HG03280 (cell line): Measurements from ENCODE around the gene RPRD1A.
"Not testable (repeated sequence)": the region's sequence is repeated elsewhere in the genome, so short reads cannot be mapped to it uniquely, and the experiment has no call there.

Experiments used
- ATAC-seq: cut with Tn5 transposase; IDR thresholded peaks from one replicate; pipeline ENCODE4 v1.9.1; 2021; ENCODE audit warnings: mild to moderate bottlenecking, moderate library complexity; ENCODE audit not compliant: unreplicated experiment

The RPRD1A gene, protein sequence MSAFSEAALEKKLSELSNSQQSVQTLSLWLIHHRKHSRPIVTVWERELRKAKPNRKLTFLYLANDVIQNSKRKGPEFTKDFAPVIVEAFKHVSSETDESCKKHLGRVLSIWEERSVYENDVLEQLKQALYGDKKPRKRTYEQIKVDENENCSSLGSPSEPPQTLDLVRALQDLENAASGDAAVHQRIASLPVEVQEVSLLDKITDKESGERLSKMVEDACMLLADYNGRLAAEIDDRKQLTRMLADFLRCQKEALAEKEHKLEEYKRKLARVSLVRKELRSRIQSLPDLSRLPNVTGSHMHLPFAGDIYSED

DNA sequence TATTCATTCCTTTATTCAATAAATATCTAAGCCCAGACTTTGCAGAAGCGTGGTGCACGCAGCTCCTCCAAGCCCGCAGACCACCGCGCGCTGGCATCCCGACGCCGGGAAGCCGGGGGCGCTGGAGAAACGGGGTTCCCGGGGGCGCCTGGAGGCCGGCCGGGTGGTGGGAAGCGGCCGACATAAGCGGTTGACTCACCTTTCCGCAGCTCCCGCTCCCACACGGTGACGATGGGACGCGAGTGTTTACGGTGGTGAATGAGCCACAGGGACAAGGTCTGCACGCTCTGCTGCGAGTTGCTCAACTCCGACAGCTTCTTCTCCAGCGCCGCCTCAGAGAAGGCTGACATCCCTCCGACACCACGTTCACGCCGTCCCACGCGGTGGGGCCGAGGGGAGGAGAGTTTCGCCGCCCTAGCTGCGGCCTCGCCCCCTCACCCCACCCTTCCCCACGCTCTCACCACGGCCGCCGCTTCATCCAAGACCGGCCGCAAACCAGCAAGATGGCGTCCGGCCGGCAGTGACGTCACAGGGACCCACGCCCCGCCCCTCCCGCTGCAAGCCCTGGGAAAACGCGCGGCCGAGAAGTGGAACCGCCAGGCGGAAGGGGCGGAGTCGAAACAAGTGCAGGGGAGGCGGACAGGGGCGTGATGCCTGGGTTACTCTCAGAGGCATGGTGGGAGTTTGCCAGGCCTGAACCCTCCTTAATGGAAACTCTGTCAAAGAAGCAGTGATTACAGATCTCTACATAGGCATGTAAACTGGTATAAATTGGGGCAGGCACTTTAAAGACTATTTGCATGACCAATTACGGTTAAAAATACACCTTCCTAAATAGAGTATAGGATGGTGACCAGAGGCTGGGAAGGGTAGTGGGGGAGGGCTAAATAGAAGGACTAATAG lies at the start of gene RPRD1A:
Gene RPRD1A (minus strand): TSS at position 505 of the 903 bp plus-strand sequence. CDS start 155 bp downstream, at position 350.
- peak; percentile 94 for ATAC-seq

DNA sequence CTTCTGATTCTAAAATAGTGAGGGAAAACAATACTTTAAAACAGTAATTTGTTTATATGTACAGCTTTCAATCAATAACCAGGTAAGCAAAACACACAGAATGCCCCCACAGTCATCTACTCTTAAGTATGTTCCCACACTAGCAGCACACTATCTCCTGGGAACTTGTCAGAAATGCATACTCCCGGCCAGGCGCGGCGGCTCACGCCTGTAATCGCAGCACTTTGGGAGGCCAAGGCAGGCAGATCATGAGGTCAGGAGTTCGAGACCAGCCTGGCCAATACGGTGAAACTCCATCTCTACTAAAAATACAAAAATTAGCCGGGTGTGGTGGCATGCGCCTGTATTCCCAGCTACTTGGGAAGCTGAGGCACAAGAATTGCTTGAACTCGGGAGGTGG lies 49.4 kb upstream of the RPRD1A start:
- ATAC-seq, result not testable (repeated sequence)

DNA sequence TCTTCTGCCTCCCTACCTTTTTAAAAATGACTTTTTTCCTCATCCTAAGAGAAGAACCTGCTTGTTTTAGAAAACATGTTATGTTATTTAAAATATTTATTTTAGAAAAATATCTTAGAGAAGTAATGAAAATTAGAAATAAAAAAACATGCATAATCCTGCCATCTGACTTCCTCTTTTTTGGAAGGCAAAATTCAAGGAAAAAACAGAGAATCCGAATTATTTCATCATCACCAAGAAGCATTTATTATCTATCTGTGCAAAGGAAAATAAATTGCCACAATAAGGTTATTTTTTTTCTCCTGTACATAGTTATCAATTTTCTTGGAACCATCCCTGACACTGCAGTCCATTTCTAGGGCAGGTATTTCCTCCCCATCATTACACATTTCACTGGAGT lies 47.4 kb upstream of the RPRD1A start:
- ATAC-seq, result no peak

DNA sequence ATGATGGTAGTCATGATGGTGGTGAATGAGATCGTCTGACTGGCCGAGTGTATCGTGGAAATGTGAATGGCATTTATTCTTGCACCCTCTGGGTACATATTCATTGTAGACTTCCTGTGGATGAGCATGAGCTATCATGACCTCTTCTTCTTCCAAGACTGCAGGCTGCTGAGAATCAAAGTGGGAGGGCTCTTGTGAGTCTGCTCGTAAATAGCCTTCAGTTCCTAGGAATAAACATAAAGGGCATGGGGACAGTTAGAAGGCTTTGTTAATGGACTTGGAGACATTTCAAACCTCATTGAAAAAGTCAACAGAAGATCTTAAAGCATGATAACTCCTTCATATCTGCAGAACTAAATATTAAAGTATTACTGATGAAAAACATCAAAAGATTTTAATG lies 46.9 kb upstream of the RPRD1A start:
- no peak for ATAC-seq

DNA sequence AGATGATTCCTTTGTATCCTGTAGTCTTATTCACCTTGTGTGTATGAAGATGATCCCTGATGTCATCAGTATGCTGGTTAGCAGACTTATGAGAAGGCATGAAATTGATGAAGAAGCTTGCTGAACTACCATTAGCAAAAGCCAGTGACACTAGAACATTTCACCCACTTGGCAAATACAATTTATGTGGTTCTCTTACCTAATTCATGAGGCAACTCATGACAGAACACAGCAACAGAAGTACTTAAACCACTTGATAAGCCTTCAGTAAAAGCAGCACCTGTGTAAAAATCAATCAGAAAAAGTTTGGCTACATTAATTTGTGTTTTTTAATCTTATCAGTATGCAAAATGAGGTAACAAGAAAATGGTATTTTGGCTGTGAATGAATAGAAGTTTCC lies 44.9 kb upstream of the RPRD1A start:
- no peak for ATAC-seq

DNA sequence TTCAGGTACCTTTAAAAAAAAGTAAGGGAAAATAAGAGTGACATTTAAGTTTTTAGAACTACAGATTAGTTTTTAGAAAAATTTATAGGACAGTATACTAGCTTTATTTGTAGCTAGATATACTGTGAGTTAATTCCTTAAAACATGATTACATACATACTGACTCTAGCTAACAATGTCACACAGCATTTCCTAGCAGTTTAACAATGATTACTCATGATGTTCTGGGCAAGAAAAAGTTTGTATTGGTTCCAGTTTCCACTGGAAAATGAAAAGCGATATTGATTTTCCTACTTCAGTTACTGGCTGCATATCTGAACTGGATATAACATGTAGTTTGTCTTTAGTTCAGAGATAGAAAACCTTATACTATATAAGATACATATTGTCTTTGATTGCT lies 42.4 kb upstream of the RPRD1A start:
- no peak for ATAC-seq

DNA sequence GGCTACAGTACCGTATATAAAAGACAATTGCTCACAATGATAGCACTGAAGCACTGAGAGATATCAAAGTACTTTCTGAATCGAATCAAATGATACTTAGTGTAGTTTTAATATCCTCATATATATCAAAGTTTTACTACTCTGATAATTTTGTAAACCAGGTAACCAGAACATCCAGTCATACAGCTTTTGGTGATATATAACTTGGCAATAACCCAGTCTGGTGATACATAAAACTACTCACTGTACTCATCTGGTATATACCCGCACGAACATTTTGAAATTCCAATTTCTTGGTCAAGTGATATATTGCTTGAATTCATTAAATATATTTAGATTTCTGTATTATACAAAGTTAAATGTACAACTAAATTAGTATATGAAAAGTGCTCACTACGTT lies 41.2 kb upstream of the RPRD1A start:
- ATAC-seq, result no peak

DNA sequence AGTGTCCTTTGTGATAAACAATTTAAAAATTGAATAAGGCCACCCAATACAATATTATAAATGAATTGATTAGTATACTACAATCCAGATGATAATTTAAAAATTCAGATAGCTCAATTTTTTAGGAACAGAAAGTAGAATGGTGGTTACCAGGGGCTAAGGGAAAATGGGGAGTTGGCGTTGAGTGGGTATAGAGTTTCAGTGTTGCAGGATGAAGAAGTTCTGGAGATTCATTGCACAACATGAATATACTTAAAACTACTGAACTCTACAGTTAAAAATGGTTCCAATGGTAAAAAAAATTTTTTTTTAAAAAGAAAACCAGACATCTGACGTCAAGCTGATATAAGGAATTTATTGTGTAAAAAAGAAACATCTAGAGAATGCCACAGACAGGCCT lies 40.8 kb upstream of the RPRD1A start:
- no peak for ATAC-seq

DNA sequence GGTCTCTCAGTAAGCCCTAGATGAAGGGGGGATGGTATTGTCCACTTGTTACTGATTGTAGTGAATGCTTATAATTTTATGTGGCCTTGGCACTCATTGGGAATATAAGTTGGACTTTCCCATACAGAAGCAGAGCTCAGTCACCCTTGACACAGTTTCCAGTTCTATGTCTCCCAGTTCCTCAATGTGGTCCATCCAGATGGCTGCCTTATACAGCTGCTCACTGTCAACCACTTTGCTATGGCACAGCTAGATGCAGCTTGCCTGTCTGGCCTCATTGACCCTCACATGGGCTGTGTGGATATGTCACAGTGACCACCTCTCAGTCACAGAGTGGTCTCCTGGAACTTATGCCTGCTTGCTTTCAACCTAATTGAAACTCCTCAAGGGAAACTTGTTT lies 40.1 kb upstream of the RPRD1A start:
- no peak for ATAC-seq

DNA sequence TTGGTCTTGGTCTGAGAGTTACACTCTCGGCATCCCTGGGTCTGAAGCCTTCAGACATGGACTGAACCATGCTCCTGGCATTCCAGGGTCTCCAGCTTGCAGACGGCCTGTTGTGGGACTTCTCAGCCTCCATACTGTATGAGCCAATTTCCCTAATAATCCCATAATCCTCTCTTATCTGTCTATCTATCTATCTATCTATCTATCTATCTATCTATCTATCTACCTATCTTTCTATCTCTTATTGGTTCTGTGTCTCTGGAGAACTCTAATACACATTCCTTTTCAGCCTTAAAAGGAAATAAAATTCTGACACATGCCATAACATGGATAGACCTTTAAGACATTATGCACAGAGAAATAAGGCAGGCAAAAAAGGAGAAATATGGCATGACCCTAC lies 37.4 kb upstream of the RPRD1A start:
- no peak for ATAC-seq

DNA sequence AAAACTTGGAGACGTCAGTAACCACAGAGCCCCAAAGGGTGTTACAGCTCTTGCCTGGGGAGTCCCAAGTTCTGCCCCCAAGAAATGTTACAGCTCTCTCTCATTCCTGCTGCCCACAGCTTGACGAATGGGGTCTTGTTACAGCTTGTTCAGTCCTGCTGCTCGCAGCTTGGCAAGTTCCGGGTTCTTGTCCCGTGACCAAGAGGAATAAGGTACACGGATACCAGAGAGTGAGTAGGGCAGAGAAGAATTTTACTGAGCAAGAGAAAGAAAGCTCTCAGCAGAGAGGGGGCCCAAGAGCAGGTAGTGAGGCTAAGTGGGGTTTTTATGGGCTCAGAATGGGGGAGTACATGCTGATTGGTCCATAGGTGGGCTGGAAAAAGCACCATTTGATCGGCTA lies 34.6 kb upstream of the RPRD1A start:
- no peak for ATAC-seq

DNA sequence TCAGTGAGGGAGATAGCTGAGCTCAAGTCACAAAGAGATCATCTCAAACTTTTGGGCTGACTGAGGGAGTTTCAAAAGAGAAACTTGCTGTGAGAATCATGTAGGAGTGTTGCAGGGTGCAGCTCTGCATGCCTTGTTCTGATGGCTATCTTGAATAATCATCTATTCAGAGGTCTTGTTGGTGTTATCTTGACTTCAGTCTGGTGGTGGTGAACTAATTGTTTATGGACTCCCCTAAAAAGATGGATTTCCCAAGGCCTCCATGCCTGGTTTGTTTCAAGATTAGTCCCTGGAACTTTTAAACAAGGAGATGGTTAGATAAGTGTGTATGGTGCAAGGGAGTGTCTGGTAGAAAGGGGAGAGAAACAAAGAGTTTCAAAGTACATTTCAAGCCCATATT lies 32.0 kb upstream of the RPRD1A start:
- ATAC-seq, result no peak

DNA sequence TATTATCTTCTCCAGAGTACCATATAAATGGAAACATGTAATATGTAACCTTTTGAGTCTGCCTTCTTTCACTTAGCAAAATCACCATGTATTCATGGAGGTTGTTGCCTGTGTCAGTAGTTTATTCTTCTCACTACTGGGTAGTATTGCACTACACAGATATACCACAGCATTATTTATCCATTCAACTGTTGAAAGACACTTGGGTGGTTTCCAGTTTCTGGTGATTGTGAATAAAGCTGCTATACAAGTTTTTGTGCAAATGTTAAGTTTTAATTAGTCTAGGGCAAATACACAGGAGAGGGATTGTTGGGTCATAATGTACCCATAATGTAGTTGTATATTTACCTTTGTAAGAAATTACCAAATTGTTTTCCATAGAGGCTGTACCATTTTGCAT lies 29.6 kb upstream of the RPRD1A start:
- ATAC-seq, result no peak

DNA sequence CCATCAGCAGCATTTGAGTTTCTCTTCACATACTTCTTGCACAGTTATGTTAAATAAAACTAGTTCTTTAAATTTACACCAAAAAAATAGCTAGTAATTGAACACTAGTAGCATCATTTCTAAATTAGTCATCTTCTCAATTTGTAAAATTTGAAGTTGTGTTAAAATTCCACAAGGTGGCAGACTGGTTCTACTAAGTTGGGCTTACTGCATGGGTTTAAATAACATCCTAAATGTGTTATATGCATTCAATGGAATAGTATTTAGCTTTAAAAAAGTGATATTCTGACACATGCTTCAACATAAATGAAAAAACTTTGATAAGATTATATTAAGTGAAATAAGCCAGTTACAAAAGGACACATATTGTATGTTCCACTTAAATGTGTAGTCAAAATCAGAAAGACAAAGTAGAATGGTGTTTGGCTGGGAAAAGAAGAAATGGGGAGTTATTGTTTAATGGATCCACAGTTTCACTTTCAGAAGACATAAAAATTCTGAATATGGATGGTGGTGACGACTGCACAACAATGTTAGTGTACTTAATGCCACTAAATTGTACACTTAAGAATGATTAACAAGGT lies 28.7 kb upstream of the RPRD1A start:
- ATAC-seq, result no peak

DNA sequence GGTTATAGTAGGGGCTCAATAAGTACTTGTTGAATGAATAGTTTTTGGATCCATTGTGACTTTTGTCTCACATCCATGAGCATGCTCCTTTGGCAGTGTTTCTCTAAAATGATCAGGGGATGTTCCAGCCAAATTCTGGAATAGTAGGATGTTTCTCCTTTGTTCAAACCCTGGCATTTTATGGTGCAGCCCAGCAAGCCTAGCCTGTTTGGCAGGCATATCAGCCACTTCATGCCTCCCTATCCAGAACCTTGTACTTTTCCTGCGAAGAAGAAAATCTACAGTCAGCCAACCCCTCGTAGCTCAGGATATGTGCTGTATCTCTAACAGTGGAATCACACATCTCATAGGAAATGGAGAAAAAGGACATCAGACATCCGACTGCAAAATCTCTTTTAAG lies 27.1 kb upstream of the RPRD1A start:
- ATAC-seq, result no peak

DNA sequence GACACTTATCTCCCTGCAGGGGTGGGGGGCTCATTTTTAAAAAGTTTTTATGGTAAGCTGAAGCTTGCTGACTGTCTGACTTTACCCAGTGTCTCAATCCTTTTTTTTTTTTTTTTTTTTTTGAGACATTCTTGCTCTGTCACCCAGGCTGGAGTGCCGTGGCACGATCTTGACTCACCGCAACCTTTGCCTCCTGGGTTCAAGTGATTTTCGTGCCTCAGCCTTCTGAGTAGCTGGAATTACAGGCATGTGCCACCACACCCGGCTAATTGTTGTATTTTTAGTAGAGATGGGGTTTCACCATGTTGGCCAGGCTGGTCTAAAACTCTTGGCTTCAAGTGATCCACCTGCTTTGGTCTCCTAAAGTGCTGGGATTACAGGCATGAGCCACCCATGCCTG lies 24.8 kb upstream of the RPRD1A start:
- ATAC-seq, result not testable (repeated sequence)

DNA sequence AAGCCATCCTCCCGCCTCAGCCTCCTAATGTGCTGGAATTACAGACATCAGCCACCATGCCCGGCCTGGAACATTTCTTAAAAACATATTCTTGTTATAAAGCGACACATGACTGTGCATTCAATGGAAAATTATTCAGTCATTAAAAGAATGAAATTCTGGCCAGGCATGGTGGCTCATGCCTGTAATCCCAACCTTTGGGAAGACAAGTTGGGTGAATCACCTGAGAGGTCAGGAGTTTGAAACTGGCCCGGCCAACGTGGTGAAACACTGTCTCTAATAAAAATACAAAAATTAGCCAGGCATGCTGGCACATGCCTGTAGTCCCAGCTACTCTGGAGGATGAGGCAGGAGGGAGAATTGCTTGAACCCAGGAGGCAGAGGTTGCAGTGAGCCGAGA lies 21.6 kb upstream of the RPRD1A start:
- no peak for ATAC-seq

DNA sequence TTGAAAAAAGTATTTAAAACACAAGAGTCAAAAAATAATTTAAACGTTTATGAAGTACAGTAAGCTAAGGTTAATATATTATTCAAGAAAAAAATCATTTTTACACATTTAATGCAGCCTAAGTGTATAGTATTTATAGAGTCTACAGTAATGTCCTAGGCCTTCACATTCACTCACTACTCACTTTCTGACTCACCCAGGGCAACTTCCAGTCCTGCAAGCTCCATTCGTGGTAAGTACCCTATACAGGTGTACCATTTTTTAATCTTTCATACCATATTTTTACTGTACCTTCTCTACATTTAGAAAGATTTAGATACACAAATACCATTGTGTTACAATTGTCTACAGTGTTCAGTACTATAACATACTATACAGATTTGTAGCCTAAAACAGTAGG lies 20.9 kb upstream of the RPRD1A start:
- no peak for ATAC-seq

DNA sequence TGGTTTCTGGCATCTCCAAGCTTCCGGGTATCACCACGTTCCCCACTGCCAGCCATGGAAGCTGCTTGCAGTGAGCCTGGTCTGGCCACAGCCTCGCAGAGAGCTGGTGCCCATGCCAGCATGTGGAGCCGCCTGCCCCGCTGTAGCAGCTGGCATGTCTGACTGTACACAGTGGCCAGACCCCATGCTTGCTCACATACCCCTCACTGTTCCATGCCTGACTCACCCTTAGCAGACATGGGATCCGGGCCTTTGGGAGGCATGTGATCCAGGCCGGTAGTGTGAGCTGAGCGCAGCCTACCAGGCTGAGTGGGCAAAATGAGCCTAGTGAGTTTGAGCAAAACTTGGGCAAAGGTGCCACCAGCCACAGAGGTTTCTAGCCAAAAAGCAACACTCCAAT lies 18.8 kb upstream of the RPRD1A start:
- ATAC-seq, result no peak

DNA sequence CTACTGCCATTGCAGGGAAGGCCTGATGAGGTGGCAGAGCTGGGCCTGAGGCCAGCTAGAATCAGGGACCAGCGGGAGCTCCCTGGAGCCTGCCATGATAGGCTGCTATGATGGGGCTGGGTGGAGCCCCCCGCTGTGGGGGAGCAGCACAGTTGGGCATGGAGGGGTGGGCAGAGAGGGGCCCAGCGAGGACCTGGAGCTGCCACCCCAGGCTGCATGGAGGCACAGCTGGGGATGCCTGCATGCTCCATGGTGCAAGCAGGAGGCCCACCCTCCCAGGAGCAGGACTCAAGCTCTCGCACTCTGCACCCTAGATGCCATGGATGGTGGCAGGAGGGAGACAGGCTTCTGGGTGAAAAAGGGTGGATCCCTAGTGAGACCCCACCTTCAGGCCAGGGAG lies 17.8 kb upstream of the RPRD1A start:
- ATAC-seq, result no peak

DNA sequence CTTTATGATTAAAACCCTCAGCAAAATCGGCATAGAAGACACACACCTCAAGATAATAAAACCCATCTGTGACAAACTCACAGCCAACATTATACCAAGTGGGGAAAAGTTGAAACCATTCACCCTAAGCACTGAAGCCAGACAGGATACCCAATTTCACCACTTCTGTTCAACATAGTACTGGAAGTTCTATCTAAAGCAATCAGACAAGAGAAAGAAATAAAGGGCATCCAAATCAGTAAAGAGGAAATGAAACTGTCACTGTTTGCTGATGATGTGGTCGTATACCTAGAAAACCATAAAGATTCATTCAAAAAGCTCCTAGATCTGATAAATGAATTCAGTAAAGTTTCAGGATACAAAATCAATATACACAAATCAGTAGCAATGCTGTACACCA lies 16.4 kb upstream of the RPRD1A start:
- no peak for ATAC-seq

DNA sequence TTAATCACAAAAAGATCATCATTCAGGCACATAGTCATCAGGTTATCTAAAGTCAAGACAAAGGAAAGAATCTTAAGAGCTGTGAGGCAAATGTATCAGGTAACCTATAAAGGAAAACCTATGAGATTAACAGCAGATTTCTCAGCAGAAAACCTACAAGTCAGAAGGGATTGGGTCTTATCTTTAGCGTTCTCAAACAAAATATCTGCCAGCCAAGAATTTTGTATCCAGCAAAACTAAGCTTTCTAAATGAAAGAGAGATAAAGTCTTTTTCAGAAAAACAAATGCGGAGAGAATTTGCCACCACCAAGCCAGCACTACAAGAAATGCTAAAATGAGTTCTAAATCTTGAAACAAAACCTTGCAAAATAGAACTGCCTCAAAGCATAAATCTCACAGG lies 13.8 kb upstream of the RPRD1A start:
- not testable (repeated sequence) for ATAC-seq
